A549 (cell line): ENCODE results near the gene TMTC2. TPM values are rescaled to one million over a fixed set of nuclear protein-coding genes. Genes with fewer than 3 reads are reported as not detected.

ENCODE experiments used
- ATAC-seq, 2 experiments: fragments of 200-7000 bp in 1 of 2; fragments of >200 bp in 1 of 2; cut with Nextera tagmentation in 1 of 2; cut with Tn5 transposase in 1 of 2; 3 replicates each; pipeline versions ENCODE4 v1.8.0 to v1.9.1; 2018 to 2020; ENCODE audit warnings: mild to moderate bottlenecking in 1 of 2, moderate library complexity in 1 of 2
- CTCF ChIA-PET: fragments of 300-600 bp; sonication (Branson Sonifier 250); formaldehyde crosslinking; extraction: SDS; loops from one replicate; lab custom pipeline; 2021; ENCODE audit warnings: antibody characterized with exemption, inconsistent platforms; lab: Yijun Ruan, JAX
- POLR2A ChIA-PET: fragments of 350-600 bp; formaldehyde crosslinking; extraction: SDS; loops from one replicate; lab custom pipeline; 2021; ENCODE audit warnings: antibody characterized with exemption, inconsistent platforms; lab: Yijun Ruan, JAX
- DNase-seq, 2 experiments: peaks; one replicate each; pipeline versions ENCODE4 v3.0.0 to v3.0.0-alpha.2; 2011 to 2016; ENCODE audit warnings: low read depth in 1 of 2, low spot score in 1 of 2
- FAIRE-seq: peaks from 2 replicates; lab custom pipeline; 2011; peaks lifted over from hg19 to GRCh38; lab: Jason Lieb, UNC
- H3K27ac ChIP-seq, 2 experiments: fragments of >200 bp; sonication (Bioruptor Twin); formaldehyde crosslinking; 3 replicates each; pipeline ENCODE4 v1.5.1; 2016 to 2017
- H3K4me1 ChIP-seq: fragments of >200 bp; sonication (Bioruptor Twin); formaldehyde crosslinking; 3 replicates; pipeline ENCODE4 v1.6.1; 2016
- H3K4me2 ChIP-seq: fragments of >200 bp; sonication (Bioruptor Twin); formaldehyde crosslinking; 3 replicates; pipeline ENCODE4 v1.6.1; 2016
- H3K4me3 ChIP-seq: fragments of >200 bp; sonication (Bioruptor Twin); formaldehyde crosslinking; 3 replicates; pipeline ENCODE4 v1.5.1; 2016
- H3K9me3 ChIP-seq: fragments of >200 bp; sonication (Bioruptor Twin); formaldehyde crosslinking; 3 replicates; pipeline ENCODE4 v1.6.1; 2016
- BHLHE40 ChIP-seq: IDR thresholded peaks from 2 replicates; pipeline ENCODE4 v1.6.1; 2012; ENCODE audit warnings: low read depth, low read length, inconsistent platforms
- CBX2 ChIP-seq: fragments of 200-600 bp; sonication (generic); IDR thresholded peaks from 2 replicates; pipeline ENCODE4 v1.6.1; 2016; ENCODE audit warnings: low read depth, mild to moderate bottlenecking, borderline replicate concordance
- CHD2 ChIP-seq: fragments of 150-350 bp; IDR thresholded peaks from 2 replicates; pipeline ENCODE4 v1.6.1; 2014; ENCODE audit warnings: low read length; ENCODE audit not compliant: partially characterized antibody
- EHF ChIP-seq: fragments of 250-450 bp; sonication (Bioruptor Pico); IDR thresholded peaks from 2 replicates; pipeline ENCODE4 v1.5.0; 2020; ENCODE audit warnings: mild to moderate bottlenecking
- EHMT2 ChIP-seq: fragments of 200-600 bp; sonication (generic); IDR thresholded peaks from 2 replicates; pipeline ENCODE4 v1.6.1; 2016; ENCODE audit warnings: antibody characterized with exemption, low read depth, mild to moderate bottlenecking, moderate library complexity
- GATA3 ChIP-seq: IDR thresholded peaks from 2 replicates; pipeline ENCODE4 v1.6.1; 2012; ENCODE audit warnings: borderline replicate concordance
- HDAC2 ChIP-seq: fragments of 200-600 bp; sonication (generic); IDR thresholded peaks from 2 replicates; pipeline ENCODE4 v1.6.1; 2016
- HEYL ChIP-seq: fragments of 250-450 bp; sonication (Bioruptor Pico); IDR thresholded peaks from 2 replicates; pipeline ENCODE4 v1.8.0; 2021; ENCODE audit warnings: mild to moderate bottlenecking, moderate library complexity
- HOXA7 ChIP-seq: fragments of 250-450 bp; sonication (Bioruptor Pico); IDR thresholded peaks from 2 replicates; pipeline ENCODE4 v1.5.0; 2020; ENCODE audit warnings: mild to moderate bottlenecking, moderate library complexity
- HOXB13 ChIP-seq: fragments of 250-450 bp; sonication (Bioruptor Pico); IDR thresholded peaks from 2 replicates; pipeline ENCODE4 v1.5.0; 2020; ENCODE audit warnings: low read depth, mild to moderate bottlenecking, moderate library complexity
- HOXB5 ChIP-seq: fragments of 250-450 bp; sonication (Bioruptor Pico); IDR thresholded peaks from 2 replicates; pipeline ENCODE4 v1.5.0; 2020; ENCODE audit warnings: mild to moderate bottlenecking, moderate library complexity
- JUNB ChIP-seq: fragments of >200 bp; sonication (Bioruptor Twin); formaldehyde crosslinking; IDR thresholded peaks from 2 replicates; pipeline ENCODE4 v1.6.1; 2016
- MAFK ChIP-seq: fragments of 450-650 bp; IDR thresholded peaks from 2 replicates; pipeline ENCODE4 v1.6.1; 2014; ENCODE audit not compliant: partially characterized antibody
- MAZ ChIP-seq: fragments of 150-350 bp; IDR thresholded peaks from 2 replicates; pipeline ENCODE4 v1.6.1; 2014; ENCODE audit warnings: antibody characterized with exemption, low read depth, low read length, borderline replicate concordance
- MYC ChIP-seq: IDR thresholded peaks from 2 replicates; pipeline ENCODE4 v1.6.1; 2012; ENCODE audit warnings: mild to moderate bottlenecking, inconsistent platforms, low read length, improper control_type of control experiment, borderline replicate concordance
- NFE2L2 ChIP-seq: fragments of 150-350 bp; conservative IDR thresholded peaks from 2 replicates; pipeline ENCODE4 v1.6.1; 2014; ENCODE audit warnings: low read length
- NPAS2 ChIP-seq: fragments of 250-450 bp; sonication (Bioruptor Pico); IDR thresholded peaks from 2 replicates; pipeline ENCODE4 v1.8.0; 2022; ENCODE audit warnings: mild to moderate bottlenecking, moderate library complexity, borderline replicate concordance
- NR3C1 ChIP-seq: fragments of >200 bp; sonication (Bioruptor Twin); formaldehyde crosslinking; IDR thresholded peaks from 3 replicates; pipeline ENCODE4 v1.6.1; 2017
- RARB ChIP-seq: fragments of 250-450 bp; sonication (Bioruptor Pico); IDR thresholded peaks from 2 replicates; pipeline ENCODE4 v1.8.0; 2021; ENCODE audit warnings: mild to moderate bottlenecking, moderate library complexity
- RFX5 ChIP-seq: fragments of 450-650 bp; IDR thresholded peaks from 2 replicates; pipeline ENCODE4 v1.7.1; 2014; ENCODE audit warnings: antibody characterized with exemption, mild to moderate bottlenecking, moderate library complexity
- RNF2 ChIP-seq: fragments of 200-600 bp; sonication (generic); IDR thresholded peaks from 2 replicates; pipeline ENCODE4 v1.6.1; 2016; ENCODE audit warnings: low read depth, mild to moderate bottlenecking, antibody characterized with exemption, moderate library complexity, borderline replicate concordance
- SREBF2 ChIP-seq: fragments of 450-650 bp; IDR thresholded peaks from 2 replicates; pipeline ENCODE4 v1.6.1; 2014; ENCODE audit warnings: mild to moderate bottlenecking, moderate library complexity
- TFCP2L1 ChIP-seq: fragments of 250-450 bp; sonication (Bioruptor Pico); IDR thresholded peaks from 2 replicates; pipeline ENCODE4 v1.5.0; 2021; ENCODE audit warnings: mild to moderate bottlenecking
- TP53 ChIP-seq: fragments of 250-450 bp; sonication (Bioruptor Pico); IDR thresholded peaks from 2 replicates; pipeline ENCODE4 v1.5.0; 2021; ENCODE audit warnings: mild to moderate bottlenecking, moderate library complexity
- ZC3H11A ChIP-seq: fragments of 450-650 bp; IDR thresholded peaks from 2 replicates; pipeline ENCODE4 v1.6.1; 2014; ENCODE audit warnings: antibody characterized with exemption, mild to moderate bottlenecking
- ZFP36 ChIP-seq: fragments of 450-650 bp; IDR thresholded peaks from 2 replicates; pipeline ENCODE4 v1.6.1; 2014; ENCODE audit warnings: borderline replicate concordance; ENCODE audit not compliant: partially characterized antibody
- ZSCAN20 ChIP-seq: fragments of 250-450 bp; sonication (Bioruptor Pico); IDR thresholded peaks from 2 replicates; pipeline ENCODE4 v1.8.0; 2022; ENCODE audit warnings: mild to moderate bottlenecking, moderate library complexity
- WGBS: methylation state at CpG from one replicate; pipeline ENCODE4 v1.1.6; 2017; ENCODE audit errors: missing lambda C conversion rate; 5-methylcytosine and 5-hydroxymethylcytosine counted together
- polyA plus RNA-seq, 4 experiments: library from polyadenylated mRNA; depleted of rRNA in 3 of 4; stranded (reverse); fragments of >200 nt; fragmentation: RNase III in 1 of 4; extraction: RNeasy Plus Mini Kit Qiagen cat#74134 plus additional on column Dnase treatment in 1 of 4; gene quantifications; 2 replicates in 3 of 4; 3 replicates in 1 of 4; pipeline ENCODE4 v1.2.3, GENCODE V29; 2011 to 2017
- TF ChIP-seq, protein P1 (sequence below): IDR thresholded peaks from 2 replicates; pipeline ENCODE4 v1.6.1; 2012
- TF ChIP-seq, protein P2 (sequence below): fragments of >200 bp; sonication (Bioruptor Twin); formaldehyde crosslinking; IDR thresholded peaks from 2 replicates; pipeline ENCODE4 v1.6.1; 2016
- TF ChIP-seq, protein P3 (sequence below): fragments of 150-350 bp; IDR thresholded peaks from 2 replicates; pipeline ENCODE4 v1.6.1; 2014; ENCODE audit warnings: low read depth, mild to moderate bottlenecking, low read length
- TF ChIP-seq, protein P4 (sequence below): fragments of 200-600 bp; sonication (generic); IDR thresholded peaks from 2 replicates; pipeline ENCODE4 v1.6.1; 2016; ENCODE audit warnings: antibody characterized with exemption, mild to moderate bottlenecking, moderate library complexity

The TMTC2 gene
- polyA plus RNA-seq, 2 of the 4 experiments (the other 2 are of a cell fraction) = 1.8 to 5.3 TPM

DNA sequence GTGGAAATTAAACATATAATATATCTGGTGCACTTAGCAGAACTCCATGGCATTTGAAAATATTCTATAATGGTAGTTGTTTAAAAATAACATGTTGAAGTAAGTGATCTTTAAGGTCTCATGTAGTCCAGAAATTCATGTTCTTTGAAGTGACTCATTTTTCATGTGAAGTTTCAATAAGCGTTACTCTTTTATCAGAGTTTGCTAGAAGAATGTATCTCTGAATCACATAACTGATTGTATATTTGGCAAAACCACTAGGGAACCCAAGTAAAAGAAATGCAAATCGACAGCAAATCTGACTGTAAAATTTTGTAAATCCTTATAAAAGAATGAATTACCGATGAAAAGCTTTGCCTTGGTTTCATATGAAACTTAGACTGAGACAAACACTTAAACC lies 463.3 kb downstream of the TMTC2 start:
- CTCF ChIA-PET = no interaction called here
- no peaks in the 10 kb centered on the region for H3K4me1 ChIP-seq
- no peak overlapping the region for H3K27ac ChIP-seq
- FAIRE-seq (no peak), DNase-seq (no peak), ATAC-seq (no peak)
- POLR2A ChIA-PET = no interaction called here
- H3K4me3 ChIP-seq = no peak overlapping the region
- 37% methylated on average over 3 of the region's 3 CpGs for WGBS
- H3K9me3 ChIP-seq = no peaks in the 10 kb centered on the region
- TF ChIP-seq MAZ = no peak
- TF ChIP-seq HDAC2 = no peak
- no peak for TF ChIP-seq HOXB13 (CRISPR knock-in tag)
- no peak for TF ChIP-seq JUNB
- no peak for TF ChIP-seq MYC
- TF ChIP-seq NPAS2 (CRISPR knock-in tag) = no peak
- TF ChIP-seq, protein P1, sequence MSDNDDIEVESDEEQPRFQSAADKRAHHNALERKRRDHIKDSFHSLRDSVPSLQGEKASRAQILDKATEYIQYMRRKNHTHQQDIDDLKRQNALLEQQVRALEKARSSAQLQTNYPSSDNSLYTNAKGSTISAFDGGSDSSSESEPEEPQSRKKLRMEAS = no peak
- no peak for TF ChIP-seq ZC3H11A
- TF ChIP-seq, protein P2, sequence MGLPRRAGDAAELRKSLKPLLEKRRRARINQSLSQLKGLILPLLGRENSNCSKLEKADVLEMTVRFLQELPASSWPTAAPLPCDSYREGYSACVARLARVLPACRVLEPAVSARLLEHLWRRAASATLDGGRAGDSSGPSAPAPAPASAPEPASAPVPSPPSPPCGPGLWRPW = no peak
- TF ChIP-seq HOXB5 (CRISPR knock-in tag) = no peak
- no peak for TF ChIP-seq TP53 (CRISPR knock-in tag)
- no peak for TF ChIP-seq RARB (CRISPR knock-in tag)
- no peak for TF ChIP-seq BHLHE40
- TF ChIP-seq, protein P3, sequence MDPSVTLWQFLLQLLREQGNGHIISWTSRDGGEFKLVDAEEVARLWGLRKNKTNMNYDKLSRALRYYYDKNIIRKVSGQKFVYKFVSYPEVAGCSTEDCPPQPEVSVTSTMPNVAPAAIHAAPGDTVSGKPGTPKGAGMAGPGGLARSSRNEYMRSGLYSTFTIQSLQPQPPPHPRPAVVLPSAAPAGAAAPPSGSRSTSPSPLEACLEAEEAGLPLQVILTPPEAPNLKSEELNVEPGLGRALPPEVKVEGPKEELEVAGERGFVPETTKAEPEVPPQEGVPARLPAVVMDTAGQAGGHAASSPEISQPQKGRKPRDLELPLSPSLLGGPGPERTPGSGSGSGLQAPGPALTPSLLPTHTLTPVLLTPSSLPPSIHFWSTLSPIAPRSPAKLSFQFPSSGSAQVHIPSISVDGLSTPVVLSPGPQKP = no peak
- no peak for TF ChIP-seq TFCP2L1 (CRISPR knock-in tag)
- no peak for TF ChIP-seq ZSCAN20
- TF ChIP-seq NR3C1 = no peak
- TF ChIP-seq CHD2 = no peak
- no peak for TF ChIP-seq GATA3
- TF ChIP-seq EHF (CRISPR knock-in tag) = no peak
- TF ChIP-seq, all 56 proteins: peak for 0
- no peak overlapping the region for H3K4me2 ChIP-seq

DNA sequence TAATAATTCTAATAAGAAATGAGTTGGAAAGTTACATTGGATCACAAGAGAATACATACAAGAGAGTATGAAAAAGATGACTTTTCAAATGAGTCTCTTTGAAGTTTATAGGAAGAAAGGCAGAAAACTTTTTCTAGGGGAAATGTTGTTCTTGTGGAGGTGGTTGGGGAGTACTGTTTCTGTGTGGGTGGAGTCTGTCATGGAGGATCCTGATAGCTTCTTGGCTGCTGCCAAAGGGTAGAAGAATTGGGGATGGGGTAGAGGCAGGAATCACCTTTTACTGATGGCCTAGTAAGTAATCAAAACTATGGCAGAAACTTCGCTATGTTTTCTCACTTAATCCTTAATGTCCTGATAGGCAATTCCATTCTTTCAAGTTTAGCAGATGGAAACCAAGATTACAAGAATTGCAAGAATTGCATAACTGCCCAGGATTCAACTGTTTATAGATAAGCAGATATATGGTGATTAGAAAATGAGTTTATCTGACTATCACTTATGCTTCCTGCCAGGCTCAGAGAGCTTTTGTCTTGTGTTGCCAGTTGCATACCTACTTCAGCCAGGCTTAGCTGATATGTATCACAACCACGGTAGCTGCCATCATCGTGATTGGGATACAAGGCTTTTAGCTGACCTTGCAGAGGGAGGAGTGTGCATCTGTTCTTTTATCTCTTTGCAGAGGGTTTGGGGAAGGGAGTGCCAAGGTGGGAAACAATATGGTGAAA lies 463.9 kb downstream of the TMTC2 start:
- no peak overlapping the region for H3K4me2 ChIP-seq
- H3K9me3 ChIP-seq = no peaks in the 10 kb centered on the region
- ChIA-PET CTCF (no interaction called here), POLR2A (no interaction called here)
- DNase-seq (no peak), ATAC-seq (no peak), FAIRE-seq (no peak)
- 12% methylated on average over 3 of the region's 3 CpGs for WGBS
- H3K4me3 ChIP-seq = no peak overlapping the region
- no peak for TF ChIP-seq MAFK
- no peak for TF ChIP-seq ZSCAN20
- no peak for TF ChIP-seq CBX2
- TF ChIP-seq NFE2L2 = no peak
- no peak for TF ChIP-seq ZC3H11A
- TF ChIP-seq RARB (CRISPR knock-in tag) = no peak
- no peak for TF ChIP-seq NPAS2 (CRISPR knock-in tag)
- TF ChIP-seq MAZ = no peak
- no peak for TF ChIP-seq RNF2
- TF ChIP-seq RFX5 = no peak
- no peak for TF ChIP-seq SREBF2
- TF ChIP-seq, protein P4, sequence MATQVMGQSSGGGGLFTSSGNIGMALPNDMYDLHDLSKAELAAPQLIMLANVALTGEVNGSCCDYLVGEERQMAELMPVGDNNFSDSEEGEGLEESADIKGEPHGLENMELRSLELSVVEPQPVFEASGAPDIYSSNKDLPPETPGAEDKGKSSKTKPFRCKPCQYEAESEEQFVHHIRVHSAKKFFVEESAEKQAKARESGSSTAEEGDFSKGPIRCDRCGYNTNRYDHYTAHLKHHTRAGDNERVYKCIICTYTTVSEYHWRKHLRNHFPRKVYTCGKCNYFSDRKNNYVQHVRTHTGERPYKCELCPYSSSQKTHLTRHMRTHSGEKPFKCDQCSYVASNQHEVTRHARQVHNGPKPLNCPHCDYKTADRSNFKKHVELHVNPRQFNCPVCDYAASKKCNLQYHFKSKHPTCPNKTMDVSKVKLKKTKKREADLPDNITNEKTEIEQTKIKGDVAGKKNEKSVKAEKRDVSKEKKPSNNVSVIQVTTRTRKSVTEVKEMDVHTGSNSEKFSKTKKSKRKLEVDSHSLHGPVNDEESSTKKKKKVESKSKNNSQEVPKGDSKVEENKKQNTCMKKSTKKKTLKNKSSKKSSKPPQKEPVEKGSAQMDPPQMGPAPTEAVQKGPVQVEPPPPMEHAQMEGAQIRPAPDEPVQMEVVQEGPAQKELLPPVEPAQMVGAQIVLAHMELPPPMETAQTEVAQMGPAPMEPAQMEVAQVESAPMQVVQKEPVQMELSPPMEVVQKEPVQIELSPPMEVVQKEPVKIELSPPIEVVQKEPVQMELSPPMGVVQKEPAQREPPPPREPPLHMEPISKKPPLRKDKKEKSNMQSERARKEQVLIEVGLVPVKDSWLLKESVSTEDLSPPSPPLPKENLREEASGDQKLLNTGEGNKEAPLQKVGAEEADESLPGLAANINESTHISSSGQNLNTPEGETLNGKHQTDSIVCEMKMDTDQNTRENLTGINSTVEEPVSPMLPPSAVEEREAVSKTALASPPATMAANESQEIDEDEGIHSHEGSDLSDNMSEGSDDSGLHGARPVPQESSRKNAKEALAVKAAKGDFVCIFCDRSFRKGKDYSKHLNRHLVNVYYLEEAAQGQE = no peak
- TF ChIP-seq HOXA7 (CRISPR knock-in tag) = no peak
- no peak for TF ChIP-seq HEYL (CRISPR knock-in tag)
- TF ChIP-seq, protein P3 = no peak
- no peak for TF ChIP-seq ZFP36
- TF ChIP-seq MYC = no peak
- no peak for TF ChIP-seq EHMT2
- TF ChIP-seq GATA3 = no peak
- no peaks in the 10 kb centered on the region for H3K4me1 ChIP-seq
- no peak overlapping the region for H3K27ac ChIP-seq
